GM18873 (cell line): ENCODE results near the gene GSN.

Experiments used
- ATAC-seq: cut with Tn5 transposase; IDR thresholded peaks from one replicate; pipeline ENCODE4 v1.9.1; 2021; ENCODE audit warnings: mild to moderate bottlenecking, moderate library complexity, moderate number of reproducible peaks; ENCODE audit not compliant: unreplicated experiment, low FRiP score

The GSN gene

DNA sequence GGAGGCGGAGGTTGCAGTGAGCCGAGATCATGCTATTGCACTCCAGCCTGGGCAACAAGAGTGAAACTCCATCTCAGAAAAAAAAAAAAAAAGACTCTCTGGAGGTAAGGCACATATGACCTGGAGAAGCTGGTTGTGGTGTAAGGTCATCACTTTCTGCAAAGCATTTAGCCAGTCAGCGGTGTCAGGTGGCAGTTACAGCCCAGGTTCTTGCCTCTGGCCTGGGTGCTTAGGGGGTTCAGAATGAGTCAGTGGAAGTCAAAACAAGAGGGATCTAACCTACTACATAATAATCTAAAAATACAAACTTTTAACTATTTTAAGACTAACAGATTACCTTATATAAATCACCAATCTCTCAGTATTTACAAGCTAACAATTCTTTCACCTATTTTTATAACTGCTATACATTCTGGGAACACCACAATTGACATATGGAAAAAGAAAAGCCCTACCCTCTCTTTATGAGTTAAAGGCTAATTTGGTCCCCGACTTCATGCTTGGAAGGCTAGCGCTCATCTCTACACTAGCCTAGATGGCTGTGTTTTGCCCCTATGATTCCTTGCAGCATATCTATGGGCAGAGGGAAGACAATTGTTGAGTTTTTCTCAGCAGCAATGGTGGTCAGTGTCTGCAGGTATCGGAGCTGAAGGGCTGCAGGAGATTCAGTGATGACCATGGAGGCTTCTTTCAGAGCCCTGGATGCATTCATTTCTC lies 72.9 kb downstream of the GSN start:
- peak; percentile 83 for ATAC-seq

DNA sequence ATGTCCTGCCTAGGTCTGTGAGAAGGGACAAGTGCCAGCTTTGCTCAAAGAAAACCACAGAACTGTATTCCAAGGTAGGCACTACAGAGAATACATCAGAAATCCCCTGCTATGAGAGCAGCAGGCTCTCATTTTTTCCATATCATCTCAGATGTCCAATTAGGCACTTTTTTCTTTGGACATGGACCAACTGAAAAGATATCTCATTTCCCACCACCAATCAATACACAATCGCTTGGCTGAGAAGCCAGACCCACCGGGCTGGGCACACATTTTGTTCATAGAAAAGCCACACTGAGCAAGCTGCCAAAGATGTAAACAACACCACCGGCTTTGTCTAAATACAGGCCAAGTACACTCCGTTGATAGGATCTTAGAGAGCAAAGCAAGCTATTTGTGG lies 76.2 kb downstream of the GSN start:
- no peak for ATAC-seq

DNA sequence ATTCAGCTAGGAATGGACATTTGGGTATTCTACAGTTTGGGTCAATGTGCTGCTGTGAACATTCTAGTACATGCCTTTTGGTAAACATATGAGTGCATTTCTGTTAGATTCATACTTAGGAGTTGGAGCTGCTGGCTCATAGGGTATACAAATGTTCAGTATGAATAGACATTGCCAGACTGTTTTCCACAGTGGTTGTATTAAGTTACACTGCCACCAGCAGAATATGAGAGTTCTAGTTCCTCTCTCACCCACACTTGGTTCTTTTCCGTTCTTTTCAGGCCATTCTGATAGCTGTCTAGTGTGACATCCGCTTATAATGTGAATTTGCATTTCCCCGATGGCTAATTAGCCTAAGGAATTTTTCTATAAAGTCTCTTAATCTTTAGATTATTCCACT lies 77.1 kb downstream of the GSN start:
- ATAC-seq, result no peak

DNA sequence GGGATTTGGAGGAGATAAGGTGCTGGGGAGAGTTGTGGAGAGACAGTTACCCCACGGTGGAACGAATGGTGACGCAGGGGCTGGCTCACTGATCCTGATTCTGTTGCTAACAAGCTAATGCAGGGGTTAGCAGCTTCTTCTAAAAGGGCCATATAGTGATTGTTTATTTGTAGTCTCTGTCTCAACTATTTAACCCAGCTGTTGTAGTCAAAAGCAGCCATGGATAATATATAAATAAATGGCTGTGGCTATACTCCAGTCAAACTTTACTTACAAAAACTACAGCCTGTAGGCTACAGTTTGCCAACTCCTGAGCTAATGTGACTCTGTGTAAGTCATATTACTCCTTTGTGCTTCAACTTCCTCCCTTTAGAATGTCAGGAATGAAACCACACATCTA lies 80.3 kb downstream of the GSN start:
- ATAC-seq, result no peak

DNA sequence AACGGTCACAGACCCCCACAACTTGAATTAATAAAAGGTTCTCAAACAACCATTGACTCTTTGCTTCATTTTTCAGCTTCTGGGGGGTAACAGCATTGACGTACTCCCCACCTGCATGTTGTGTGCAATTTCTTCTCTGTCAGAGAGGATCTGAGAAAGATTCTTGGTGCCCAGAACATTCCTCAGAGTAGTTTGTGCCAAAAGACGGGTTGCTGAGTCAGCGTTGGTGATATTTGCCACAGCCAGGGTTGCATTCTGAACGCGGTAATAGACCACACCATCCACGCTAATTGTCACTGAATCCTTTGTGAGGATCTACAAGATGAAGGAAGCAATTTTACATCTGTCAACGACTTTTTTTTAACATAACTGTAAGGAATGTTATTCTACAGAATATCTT lies 81.0 kb downstream of the GSN start:
- ATAC-seq, result no peak

DNA sequence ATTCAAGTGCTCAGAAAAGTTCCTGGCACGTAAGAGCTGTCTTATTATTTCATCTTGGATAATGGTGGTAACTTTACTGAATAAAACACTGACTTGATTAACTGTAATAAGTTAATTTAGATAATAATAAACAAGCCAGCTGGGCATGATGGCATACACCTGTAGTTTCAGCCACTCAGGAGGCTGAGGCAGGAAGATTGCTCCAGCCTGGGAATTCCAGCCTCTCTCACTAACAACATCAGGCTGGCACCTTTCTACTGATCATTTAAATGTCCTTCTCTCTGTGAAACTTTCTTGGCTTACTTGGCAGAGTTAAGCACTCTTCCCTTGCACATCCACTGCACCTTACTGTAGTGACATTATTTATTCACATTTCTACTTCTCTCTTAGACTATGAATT lies 82.1 kb downstream of the GSN start:
- no peak for ATAC-seq

DNA sequence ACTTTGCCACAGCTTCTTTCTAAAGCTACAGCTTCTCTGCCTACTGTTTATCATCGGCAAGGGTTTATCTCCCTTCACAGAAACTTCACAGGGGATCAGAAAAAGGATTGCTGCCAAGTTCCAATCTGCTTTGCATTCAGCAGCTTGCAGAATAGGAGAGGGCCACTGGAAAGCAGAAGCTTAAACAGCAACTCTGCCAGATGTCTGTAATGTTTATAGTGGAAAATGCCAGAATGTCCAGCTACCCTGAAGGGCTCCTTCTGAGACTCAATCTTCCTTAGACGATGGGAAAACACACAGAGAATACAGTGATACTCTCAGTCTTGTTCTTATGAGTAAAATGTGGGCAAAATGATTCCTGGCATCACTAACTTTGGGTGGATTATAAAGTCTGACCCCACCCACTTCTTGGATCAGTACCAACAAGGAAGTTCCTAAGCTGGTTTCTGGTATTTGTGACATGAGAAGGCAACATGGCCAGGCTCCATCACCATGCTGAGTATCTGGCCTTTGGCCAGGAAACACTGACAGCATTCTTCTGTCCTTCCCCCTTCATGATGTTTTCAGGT lies 83.1 kb downstream of the GSN start:
- no peak for ATAC-seq

DNA sequence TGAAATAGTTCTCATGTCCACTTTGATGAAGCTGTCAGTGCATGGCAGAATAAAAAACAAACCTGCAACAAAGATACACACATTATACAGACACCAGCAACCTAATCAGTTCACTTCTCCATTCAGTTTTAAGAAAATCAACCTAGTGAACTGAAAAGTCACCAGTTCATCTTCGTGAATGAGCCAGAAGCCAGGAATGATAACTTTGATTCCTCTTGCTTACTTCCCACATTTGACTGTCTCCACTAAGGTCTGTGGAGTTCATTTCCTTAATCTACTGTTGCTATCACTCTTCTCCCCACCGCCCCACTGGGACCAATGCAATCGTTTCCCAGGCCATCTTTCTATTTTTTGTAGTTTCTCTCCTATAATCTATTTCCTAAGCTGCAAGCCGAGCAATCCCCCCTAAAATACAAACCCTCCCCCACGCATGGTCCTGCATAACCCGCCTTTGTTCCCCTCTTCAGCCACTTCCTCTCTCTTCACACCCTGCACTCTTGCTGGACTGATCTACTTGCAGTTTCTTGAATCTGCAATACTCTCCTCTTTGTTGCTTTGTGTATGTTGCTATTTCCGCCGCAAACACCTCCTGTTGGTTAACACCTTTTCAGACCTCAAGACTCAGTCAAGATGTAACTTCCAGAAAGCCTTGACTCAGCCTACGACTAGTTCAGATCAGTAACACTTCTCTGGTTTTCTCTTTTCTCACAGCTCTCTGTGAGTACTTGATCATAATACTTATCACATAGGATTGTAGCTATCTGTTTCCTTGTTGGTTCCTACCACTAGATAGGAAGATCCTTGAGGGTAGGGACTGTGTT lies 85.5 kb downstream of the GSN start:
- ATAC-seq, result no peak

DNA sequence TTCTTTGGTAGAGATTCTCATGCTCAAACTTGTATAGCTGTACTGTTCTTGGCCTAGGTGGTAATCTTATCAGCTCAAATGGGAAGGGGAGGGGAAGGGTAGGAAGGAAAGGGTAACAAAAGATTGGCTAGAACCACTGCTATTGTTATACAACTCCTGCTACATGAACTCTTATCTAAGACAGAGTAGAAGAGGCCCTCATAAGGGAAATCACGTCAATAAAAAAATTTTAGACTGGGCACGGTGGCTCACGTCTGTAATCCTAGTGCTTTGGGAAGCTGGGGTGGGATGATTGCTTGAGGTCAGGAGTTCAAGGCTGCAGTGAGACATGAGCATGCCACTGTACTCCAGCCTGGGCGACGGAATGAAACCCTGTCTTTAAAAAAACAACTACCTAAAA lies 86.2 kb downstream of the GSN start:
- ATAC-seq, result no peak

DNA sequence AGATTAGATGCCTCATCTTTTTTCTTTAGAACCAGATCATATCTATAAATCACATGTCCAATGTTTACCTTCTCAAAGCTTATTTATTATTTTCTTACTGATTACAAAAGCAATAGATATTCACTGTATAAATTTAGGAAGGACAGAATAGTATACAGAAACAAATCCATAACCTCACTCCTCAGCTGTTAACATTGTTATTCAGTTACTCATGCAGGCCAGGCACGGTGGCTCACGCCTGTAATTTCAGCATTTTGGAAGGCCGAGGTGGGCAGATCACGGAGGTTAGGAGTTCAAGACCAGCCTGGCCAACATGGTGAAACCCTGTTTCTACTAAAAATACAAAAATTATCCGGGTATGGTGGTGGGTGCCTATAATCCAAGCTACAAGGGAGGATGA lies 86.8 kb downstream of the GSN start:
- ATAC-seq, result no peak

DNA sequence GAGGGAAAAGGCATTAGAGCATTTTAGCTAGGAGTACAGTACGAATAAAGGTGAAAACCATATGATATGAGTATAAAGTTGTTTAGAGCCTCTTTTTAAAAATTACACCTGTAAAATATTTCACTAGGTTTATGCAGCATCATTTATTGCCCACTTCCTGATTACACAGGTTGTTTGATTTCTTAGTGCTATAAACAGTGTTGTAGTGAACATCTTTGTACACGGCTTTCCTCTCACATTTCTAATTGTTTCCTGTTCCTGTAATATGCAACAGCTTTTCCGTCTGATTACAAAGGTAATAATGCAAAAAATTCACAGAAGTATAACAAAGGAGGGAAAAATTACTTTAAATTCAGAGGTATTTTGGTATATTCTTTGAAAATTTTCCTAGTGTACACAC lies 89.0 kb downstream of the GSN start:
- no peak for ATAC-seq

DNA sequence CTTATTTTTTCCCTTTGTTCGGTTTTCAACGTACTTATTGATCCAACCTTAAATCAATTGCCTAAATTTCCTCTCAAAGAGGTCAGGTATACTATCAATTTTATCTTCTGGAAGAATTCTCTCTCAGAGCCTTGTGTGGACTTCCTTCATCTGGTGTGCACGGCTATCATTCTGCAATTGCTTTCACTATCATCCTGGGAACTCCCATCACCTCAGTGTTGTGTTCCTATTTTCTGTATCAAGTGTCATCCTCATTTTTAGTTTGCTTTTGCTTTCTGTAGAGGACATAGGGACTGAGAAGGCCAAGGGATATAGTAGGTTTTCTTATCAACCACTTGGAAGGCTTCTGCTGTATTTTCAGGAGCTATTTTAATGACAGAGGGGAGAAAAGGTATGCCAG lies 90.8 kb downstream of the GSN start:
- no peak for ATAC-seq

DNA sequence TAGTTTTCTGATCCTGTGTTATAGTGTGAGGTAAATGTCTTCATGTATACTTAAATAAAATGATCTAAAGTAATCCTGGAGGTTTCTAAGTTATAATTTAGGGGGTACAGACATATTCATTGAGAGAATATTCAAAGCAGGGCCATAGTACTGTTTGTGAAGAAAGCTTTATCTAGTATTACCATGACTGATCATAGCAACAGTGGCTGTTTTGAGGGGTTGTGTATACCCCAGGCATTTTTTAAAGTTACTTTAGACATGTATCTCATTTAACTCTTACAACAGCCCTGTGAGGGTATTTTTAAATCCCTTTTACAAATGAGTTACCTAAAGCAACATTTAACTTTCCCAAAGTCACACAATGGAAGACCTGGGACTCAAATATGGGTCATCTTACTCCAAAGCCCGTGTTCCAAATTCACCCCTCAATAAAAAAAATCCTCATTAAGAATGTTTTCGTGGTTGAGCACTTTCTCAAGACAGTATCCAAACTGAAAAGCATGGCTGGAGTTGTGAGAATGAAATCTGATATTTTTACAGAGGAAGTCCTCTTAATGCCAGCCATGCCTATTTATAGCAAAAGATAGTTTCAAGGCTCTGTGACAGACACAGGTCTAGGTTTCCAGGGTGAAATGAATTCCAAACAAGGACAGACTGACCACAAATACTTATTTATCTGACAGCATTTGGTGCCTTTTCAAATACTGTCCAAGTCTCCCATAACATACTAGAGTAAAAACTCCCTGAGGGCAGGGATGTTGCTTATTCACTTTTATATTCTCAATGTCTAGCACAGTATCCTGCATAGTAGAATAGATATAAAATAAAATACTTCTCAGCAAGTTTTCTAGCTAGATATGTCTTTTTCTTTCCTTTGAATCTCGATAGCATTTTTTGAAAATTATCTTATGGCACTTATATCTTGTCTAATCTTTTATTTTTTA lies 91.7 kb downstream of the GSN start:
- ATAC-seq, result no peak

DNA sequence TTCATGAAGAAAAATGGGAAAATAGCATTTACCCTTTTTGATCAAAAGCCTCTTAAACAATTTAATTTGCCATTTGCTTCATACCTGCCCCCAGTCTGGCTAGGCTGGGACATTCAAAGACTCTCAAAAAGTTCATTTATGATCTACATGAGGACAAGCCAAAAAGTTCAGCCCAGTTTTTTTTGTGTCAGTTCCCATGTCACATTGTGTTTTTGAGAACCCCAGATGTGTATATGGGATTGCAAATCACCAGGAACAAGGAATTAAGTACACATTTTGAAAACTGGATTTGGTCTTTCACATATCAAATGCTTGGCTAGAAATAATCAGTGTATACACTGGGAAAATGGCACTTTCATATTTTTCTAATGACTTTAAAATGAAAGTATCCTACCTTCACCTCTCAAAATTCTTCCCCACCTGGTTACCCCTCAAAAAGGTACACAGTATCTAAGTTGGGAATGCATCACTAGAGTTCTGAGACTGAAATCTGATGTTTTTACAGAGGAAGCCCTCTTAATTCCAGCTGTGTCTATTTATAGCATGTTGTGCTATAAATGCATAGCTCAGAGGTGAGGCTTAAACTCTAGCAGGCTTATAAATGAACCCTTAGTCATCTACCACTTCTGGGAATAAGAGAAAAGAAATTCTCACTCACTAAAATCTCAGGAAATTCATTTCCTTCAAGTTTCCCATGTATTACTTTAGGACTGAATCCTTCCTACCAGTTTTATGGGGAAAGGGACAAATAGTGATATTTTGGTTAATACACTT lies 92.8 kb downstream of the GSN start:
- ATAC-seq, result no peak

DNA sequence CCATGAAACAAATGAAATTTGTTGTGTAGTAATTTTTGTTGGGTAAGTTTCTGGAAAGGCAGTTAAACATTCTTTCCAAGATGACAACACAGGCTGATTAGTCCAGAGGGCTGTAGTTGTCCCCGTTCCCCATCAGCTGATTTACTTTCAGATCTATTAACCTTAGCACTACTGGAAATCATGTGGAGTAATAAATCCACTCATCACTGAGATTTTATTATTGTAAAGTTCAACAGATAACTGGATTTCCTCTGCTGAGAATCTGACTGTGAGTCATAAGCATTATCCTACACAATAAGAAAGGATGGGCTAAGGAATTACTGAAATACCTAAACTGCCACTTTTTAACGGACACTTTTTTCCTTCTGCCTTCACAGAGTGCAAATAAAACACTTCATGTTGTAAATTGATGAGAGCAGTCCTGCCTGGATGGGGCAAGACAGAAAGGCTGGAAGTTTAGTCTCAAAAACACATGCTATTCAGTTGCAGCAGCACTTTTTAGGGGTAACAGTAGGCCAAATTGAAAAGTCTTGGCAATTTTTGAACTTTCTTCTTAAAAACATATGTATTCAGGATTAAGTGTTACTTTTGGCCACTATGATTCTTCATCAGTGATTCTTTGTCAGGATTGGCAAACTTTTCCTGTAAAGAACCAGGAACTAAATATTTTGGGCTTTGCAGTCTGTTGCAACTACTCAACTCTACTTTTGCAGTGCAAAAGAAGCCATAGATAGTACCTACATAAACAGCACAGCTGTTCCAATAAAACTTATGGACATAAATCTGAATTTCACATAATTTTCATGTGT lies 95.1 kb downstream of the GSN start:
- ATAC-seq, result no peak

DNA sequence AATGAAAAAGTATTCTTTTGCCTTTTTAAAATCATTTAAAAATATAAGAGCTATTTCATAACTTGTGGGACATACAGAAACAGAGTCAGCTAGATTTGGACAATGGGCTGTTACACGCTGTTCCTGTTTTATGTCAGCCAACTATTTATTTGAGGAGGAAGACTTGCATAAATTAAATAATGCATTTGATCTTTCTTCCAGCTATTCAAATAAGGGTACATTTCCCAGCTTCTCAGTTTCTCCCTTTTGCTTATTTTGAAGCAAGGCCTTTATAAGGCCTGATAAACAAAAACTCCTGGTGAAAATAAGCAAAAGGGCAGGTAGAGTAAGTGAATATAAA lies 95.6 kb downstream of the GSN start:
- no peak for ATAC-seq

DNA sequence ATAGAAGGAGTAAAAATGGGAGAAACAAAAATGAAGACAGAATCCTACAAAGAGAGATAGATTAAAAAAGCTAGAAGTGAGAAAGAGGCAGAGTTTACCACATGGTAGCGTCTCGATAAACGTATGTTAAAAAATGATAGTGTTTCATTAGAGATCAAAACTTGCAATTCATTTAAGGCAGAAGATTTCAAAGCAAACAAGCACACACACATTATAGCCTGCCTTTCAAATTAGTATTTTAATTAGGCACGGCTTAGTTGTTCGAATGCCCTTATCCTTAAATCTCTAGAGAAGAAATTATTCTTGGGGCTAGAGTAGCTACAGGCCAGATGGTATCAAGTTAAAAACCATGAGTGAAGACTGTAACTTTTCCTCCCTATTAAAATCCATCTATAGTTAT lies 96.1 kb downstream of the GSN start:
- no peak for ATAC-seq

DNA sequence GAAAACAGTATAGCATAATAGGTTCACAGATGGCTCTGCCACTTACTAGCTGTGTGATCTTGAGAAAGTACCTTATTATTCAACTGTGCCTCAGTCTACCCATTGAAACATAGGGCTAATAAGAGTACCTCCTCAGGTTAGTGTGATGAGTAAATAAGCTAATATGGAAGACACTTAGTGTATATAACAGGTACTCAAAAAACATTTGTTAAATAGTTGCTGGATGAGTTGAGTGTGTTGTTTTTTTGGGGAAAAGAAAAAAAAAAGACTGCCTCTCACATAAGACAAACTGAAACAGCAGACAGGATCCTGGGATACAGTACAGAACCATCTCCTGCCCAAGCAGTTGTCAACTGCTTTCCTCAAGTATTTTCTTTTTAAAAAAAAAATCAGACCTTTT lies 96.9 kb downstream of the GSN start:
- ATAC-seq, result no peak

DNA sequence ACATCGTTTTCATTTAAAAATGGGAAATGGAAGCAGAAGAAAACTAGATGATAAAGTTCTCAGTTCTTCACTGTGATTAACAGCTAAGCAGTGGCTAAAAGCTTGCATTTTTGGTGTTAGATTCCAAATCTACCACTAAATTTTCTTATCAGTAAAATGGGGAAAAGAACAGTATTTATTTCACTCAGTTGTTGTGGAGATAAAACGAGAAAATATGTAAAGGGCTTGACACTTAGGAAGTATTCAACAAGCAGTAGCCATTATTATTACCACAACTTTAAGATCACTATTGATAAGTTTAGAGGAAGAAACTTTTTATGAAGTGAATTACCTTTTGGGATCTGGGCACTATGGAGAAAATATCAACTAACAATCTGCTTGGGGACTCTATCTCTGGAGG lies 97.6 kb downstream of the GSN start:
- no peak for ATAC-seq
